ACC112 (cell line): ENCODE measurements around the gene MED16.

ENCODE experiments used
- H2AFZ ChIP-seq: fragments of 200-600 bp; sonication (generic); one replicate; pipeline ENCODE4 v1.6.0; 2017; ENCODE audit warnings: antibody characterized with exemption, low read length; ENCODE audit not compliant: unreplicated experiment
- H3K27ac ChIP-seq: fragments of 200-600 bp; sonication (generic); 2 replicates; pipeline ENCODE4 v1.5.1; 2014; ENCODE audit warnings: low read depth, mild to moderate bottlenecking, antibody characterized with exemption, low read length, moderate library complexity
- H3K27me3 ChIP-seq: fragments of 200-600 bp; sonication (generic); 2 replicates; pipeline ENCODE4 v1.6.1; 2014; ENCODE audit warnings: mild to moderate bottlenecking, antibody characterized with exemption, low read length, moderate library complexity, mixed read lengths; ENCODE audit not compliant: insufficient read depth
- H3K36me3 ChIP-seq: fragments of 200-600 bp; sonication (generic); 2 replicates; pipeline ENCODE4 v1.6.1; 2016; ENCODE audit warnings: mild to moderate bottlenecking, antibody characterized with exemption, low read length, moderate library complexity, mixed read lengths; ENCODE audit not compliant: insufficient read depth
- H3K4me1 ChIP-seq: fragments of 200-600 bp; sonication (generic); one replicate; pipeline ENCODE4 v1.6.1; 2016; ENCODE audit warnings: low read length, mixed read lengths; ENCODE audit not compliant: insufficient read depth, unreplicated experiment, control insufficient read depth
- H3K4me3 ChIP-seq: fragments of 200-600 bp; sonication (generic); 2 replicates; pipeline ENCODE4 v1.5.1; 2014; ENCODE audit warnings: mild to moderate bottlenecking, low read depth, low read length
- H3K79me2 ChIP-seq: fragments of 200-600 bp; sonication (generic); one replicate; pipeline ENCODE4 v1.6.0; 2016; ENCODE audit warnings: low read length; ENCODE audit not compliant: control insufficient read depth, unreplicated experiment, insufficient read depth

Gene MED16, protein sequence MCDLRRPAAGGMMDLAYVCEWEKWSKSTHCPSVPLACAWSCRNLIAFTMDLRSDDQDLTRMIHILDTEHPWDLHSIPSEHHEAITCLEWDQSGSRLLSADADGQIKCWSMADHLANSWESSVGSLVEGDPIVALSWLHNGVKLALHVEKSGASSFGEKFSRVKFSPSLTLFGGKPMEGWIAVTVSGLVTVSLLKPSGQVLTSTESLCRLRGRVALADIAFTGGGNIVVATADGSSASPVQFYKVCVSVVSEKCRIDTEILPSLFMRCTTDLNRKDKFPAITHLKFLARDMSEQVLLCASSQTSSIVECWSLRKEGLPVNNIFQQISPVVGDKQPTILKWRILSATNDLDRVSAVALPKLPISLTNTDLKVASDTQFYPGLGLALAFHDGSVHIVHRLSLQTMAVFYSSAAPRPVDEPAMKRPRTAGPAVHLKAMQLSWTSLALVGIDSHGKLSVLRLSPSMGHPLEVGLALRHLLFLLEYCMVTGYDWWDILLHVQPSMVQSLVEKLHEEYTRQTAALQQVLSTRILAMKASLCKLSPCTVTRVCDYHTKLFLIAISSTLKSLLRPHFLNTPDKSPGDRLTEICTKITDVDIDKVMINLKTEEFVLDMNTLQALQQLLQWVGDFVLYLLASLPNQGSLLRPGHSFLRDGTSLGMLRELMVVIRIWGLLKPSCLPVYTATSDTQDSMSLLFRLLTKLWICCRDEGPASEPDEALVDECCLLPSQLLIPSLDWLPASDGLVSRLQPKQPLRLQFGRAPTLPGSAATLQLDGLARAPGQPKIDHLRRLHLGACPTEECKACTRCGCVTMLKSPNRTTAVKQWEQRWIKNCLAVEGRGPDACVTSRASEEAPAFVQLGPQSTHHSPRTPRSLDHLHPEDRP

GRCh38 chr19:892894-893689 lies at the start of gene MED16, which contains the start of gene RNU6-9:
Gene MED16 (minus strand): TSS chr19:893187. CDS start chr19:891131, 2,056 bp downstream.
Gene RNU6-9 (plus strand): TSS chr19:893484.
- peak within 1 kb of the TSS; percentile 91 for H2AFZ ChIP-seq
- H3K27ac ChIP-seq, result peak within 1 kb of the TSS; percentile 89

GRCh38 chr19:942133-942645 lies 49.2 kb upstream of the MED16 start:
- Histone ChIP-seq H3K4me1 (no peaks in the 10 kb centered on the region), H2AFZ (no peak overlapping the region), H3K4me3 (no peak overlapping the region), H3K79me2 (peaks cover 4% of the 10 kb centered on the region), H3K36me3 (no peaks in the 10 kb centered on the region), H3K27ac (no peak overlapping the region), H3K27me3 (no peaks in the 10 kb centered on the region)

More at GRCh38 chr19:892894-893689, at the start of gene MED16, which contains the start of gene RNU6-9:
- H3K79me2 ChIP-seq, result peaks cover 7% of the 10 kb centered on the region
- no peaks in the 10 kb centered on the region for H3K36me3 ChIP-seq
- peak within 1 kb of the TSS; percentile 92 for H3K4me3 ChIP-seq
- H3K27me3 ChIP-seq, result no peaks in the 10 kb centered on the region
- H3K4me1 ChIP-seq, result no peaks in the 10 kb centered on the region

- Histone ChIP-seq H3K36me3 (no peaks in the 10 kb centered on the region), H2AFZ (no peak overlapping the region), H3K4me3 (no peak overlapping the region), H3K27ac (no peak overlapping the region), H3K27me3 (no peaks in the 10 kb centered on the region), H3K79me2 (peaks cover 6% of the 10 kb centered on the region), H3K4me1 (no peaks in the 10 kb centered on the region)
These were observed 48.5 kb upstream of the MED16 start for GRCh38 chr19:941292-942132.

DNA sequence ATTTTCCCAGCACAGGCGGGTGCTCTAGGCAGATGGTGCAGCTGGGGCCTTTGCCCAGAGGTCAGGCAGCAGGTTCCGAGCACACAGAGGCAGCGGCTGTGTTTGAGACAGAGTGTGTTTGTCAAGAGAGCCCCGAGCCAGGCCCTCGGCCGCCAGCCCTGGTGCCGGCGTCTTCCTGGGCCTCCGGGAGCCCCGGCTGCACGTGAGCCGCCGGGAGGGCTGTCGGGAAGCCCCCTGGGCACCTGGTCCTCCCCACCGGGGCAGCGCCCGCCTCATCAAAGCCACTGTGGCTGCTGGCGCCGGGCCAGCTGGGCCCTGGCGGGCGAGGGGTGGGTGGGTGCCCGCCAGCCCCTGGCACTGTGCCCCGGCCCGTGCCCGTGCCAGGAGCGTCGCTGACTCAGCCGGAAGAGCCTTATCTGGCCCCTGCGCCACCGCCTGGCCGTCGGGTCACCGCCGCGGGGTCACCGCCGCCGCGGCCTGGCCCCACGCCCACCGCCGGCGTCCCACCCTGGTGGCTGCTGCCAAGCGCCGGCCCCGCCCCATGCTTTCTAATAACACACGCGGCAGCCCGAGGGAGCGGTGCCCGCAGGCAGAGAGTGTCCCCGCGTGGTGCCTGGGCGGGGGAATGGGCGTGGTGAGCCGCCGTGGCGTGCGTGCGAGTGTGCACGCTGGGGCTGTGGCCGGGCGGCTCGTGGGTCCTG lies 47.8 kb upstream of the MED16 start:
- Histone ChIP-seq H3K4me1 (no peaks in the 10 kb centered on the region), H3K27ac (no peak overlapping the region), H2AFZ (no peak overlapping the region), H3K4me3 (no peak overlapping the region), H3K36me3 (no peaks in the 10 kb centered on the region), H3K79me2 (peaks cover 6% of the 10 kb centered on the region), H3K27me3 (no peaks in the 10 kb centered on the region)

DNA sequence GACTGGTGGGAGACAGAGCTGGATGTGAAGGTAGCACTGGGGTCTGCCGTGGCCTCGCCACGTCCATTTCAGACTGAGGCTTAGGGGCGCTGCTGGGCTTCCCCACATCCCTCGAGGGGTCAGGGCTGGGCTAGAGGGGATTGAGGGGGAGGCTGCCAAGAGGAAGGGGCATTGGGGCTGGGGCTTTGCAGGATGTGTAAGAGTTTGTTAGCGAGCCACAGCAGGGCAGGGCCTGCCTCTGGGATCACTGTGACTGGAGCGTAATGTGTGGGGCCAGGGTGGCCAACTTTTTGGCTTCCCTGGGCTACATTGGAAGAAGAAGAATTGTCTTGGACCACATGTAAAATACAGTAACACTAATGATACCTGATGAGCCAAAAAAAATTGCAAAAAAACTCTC lies 46.9 kb upstream of the MED16 start:
- Histone ChIP-seq H3K27ac (no peak overlapping the region), H3K27me3 (no peaks in the 10 kb centered on the region), H3K79me2 (peaks cover 6% of the 10 kb centered on the region), H3K36me3 (no peaks in the 10 kb centered on the region), H2AFZ (no peak overlapping the region), H3K4me3 (no peak overlapping the region), H3K4me1 (no peaks in the 10 kb centered on the region)

GRCh38 chr19:939439-939838 lies 46.5 kb upstream of the MED16 start:
- Histone ChIP-seq H2AFZ (no peak overlapping the region), H3K36me3 (no peaks in the 10 kb centered on the region), H3K79me2 (peaks cover 6% of the 10 kb centered on the region)

GRCh38 chr19:938233-938923 lies 45.4 kb upstream of the MED16 start:
- H3K79me2 ChIP-seq, result peaks cover 11% of the 10 kb centered on the region
- H2AFZ ChIP-seq, result no peak overlapping the region
- no peaks in the 10 kb centered on the region for H3K36me3 ChIP-seq
- H3K4me1 ChIP-seq, result peaks cover 4% of the 10 kb centered on the region
- H3K27me3 ChIP-seq, result no peaks in the 10 kb centered on the region
- no peak overlapping the region for H3K4me3 ChIP-seq
- no peak overlapping the region for H3K27ac ChIP-seq

More at GRCh38 chr19:939439-939838, 46.5 kb upstream of the MED16 start:
- no peaks in the 10 kb centered on the region for H3K4me1 ChIP-seq
- no peak overlapping the region for H3K4me3 ChIP-seq
- no peaks in the 10 kb centered on the region for H3K27me3 ChIP-seq
- H3K27ac ChIP-seq, result no peak overlapping the region

DNA sequence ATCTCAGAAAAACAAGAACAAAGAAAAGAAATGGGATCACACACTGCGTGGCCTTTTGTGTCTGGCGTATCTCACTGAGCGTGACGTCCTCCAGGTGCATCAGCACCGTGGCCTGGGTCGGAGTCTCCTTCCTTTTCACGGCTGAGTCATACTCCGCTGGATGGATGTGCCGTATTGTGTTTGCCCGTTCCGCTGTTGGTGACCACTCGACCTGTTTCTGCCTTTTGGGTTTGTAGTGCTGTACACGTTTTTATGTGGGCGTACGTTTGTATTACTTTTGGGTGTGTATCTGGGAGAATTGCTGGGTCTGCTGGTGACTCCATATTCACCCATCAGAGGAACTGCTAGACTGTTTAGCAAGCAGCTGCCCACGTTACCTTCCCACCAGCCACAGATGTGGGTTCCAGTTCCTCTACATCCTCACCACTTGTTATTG lies 44.3 kb upstream of the MED16 start:
- H3K4me1 ChIP-seq, result peaks cover 9% of the 10 kb centered on the region
- no peaks in the 10 kb centered on the region for H3K36me3 ChIP-seq
- peaks cover 11% of the 10 kb centered on the region for H3K79me2 ChIP-seq
- no peak overlapping the region for H3K27ac ChIP-seq
- H3K27me3 ChIP-seq, result no peaks in the 10 kb centered on the region
- H2AFZ ChIP-seq, result no peak overlapping the region
- H3K4me3 ChIP-seq, result no peak overlapping the region

GRCh38 chr19:936175-936546 lies 43.2 kb upstream of the MED16 start:
- H2AFZ ChIP-seq, result no peak overlapping the region
- no peak overlapping the region for H3K27ac ChIP-seq
- H3K36me3 ChIP-seq, result no peaks in the 10 kb centered on the region
- H3K27me3 ChIP-seq, result no peaks in the 10 kb centered on the region
- peaks cover 11% of the 10 kb centered on the region for H3K79me2 ChIP-seq
- no peak overlapping the region for H3K4me3 ChIP-seq
- H3K4me1 ChIP-seq, result peaks cover 9% of the 10 kb centered on the region
